ENCODE measurements around the gene SNX20.

Gene SNX20

GRCh38 chr16:50669741-50670140 lies 11.4 kb downstream of the SNX20 start:
- H3K27ac ChIP-seq, result no peak overlapping the region
- no peak for TF ChIP-seq CTCF (conservative IDR thresholded peaks at IDR 0.05)

GRCh38 chr16:50668368-50669008 lies 12.6 kb downstream of the SNX20 start:
- peak; percentile 25 for TF ChIP-seq CTCF (conservative IDR thresholded peaks at IDR 0.05)

GRCh38 chr16:50667497-50668367 lies 13.4 kb downstream of the SNX20 start:
- TF ChIP-seq CTCF (conservative IDR thresholded peaks at IDR 0.05), result no peak

More at GRCh38 chr16:50668368-50669008, 12.6 kb downstream of the SNX20 start:
- peak overlapping the region; percentile 36 for H3K27ac ChIP-seq

GRCh38 chr16:50666658-50667496 lies 14.2 kb downstream of the SNX20 start:
- TF ChIP-seq CTCF (conservative IDR thresholded peaks at IDR 0.05), result no peak
- H3K27ac ChIP-seq, result no peak overlapping the region

More at GRCh38 chr16:50667497-50668367, 13.4 kb downstream of the SNX20 start:
- H3K27ac ChIP-seq, result peak overlapping the region; percentile 36

GRCh38 chr16:50665128-50665878 lies 15.8 kb downstream of the SNX20 start:
- H3K27ac ChIP-seq, result no peak overlapping the region

GRCh38 chr16:50664270-50664669 lies 16.8 kb downstream of the SNX20 start:
- TF ChIP-seq CTCF (conservative IDR thresholded peaks at IDR 0.05), result no peak
- H3K27ac ChIP-seq, result no peak overlapping the region

More at GRCh38 chr16:50665128-50665878, 15.8 kb downstream of the SNX20 start:
- TF ChIP-seq CTCF (conservative IDR thresholded peaks at IDR 0.05), result peak; percentile 87
